OCI-LY7 (cell line): ENCODE results near the gene TBC1D21. TPM values are rescaled to one million over a fixed set of nuclear protein-coding genes. Genes with fewer than 3 reads are reported as not detected.

Source experiments
- BruUV-seq: library from RNA; stranded (reverse); fragments of 400-500 nt; replicated peaks from 2 replicates; lab custom pipeline; 2021; lab: Mats Ljungman, UMichigan
- CTCF ChIA-PET: fragments of 300-600 bp; sonication (Branson Sonifier 250); formaldehyde crosslinking; loops from one replicate; lab custom pipeline; 2022; ENCODE audit warnings: antibody characterized with exemption; ENCODE audit not compliant: unreplicated experiment; lab: Charles Lee
- POLR2A ChIA-PET: fragments of 300-600 bp; sonication (Branson Sonifier 250); formaldehyde crosslinking; loops from one replicate; lab custom pipeline; 2022; ENCODE audit warnings: antibody characterized with exemption; lab: Charles Lee
- DNase-seq: peaks from one replicate; pipeline ENCODE4 v3.0.0-alpha.2; 2015; ENCODE audit warnings: low spot score
- H2AFZ ChIP-seq: fragments of 200-600 bp; sonication (generic), shearing (Covaris generic); 2 replicates; pipeline ENCODE4 v1.6.1; 2014; ENCODE audit warnings: mild to moderate bottlenecking, antibody characterized with exemption, low read length, moderate library complexity
- H3K27ac ChIP-seq: fragments of 200-600 bp; sonication (generic); 2 replicates; pipeline ENCODE4 v1.5.1; 2014; ENCODE audit warnings: mixed run types, low read depth, mild to moderate bottlenecking, moderate library complexity, low read length, inconsistent platforms; ENCODE audit not compliant: poor library complexity, severe bottlenecking
- H3K36me3 ChIP-seq: fragments of 200-600 bp; sonication (generic); 2 replicates; pipeline ENCODE4 v1.6.1; 2014; ENCODE audit warnings: mild to moderate bottlenecking, antibody characterized with exemption, low read length, moderate library complexity, mixed read lengths; ENCODE audit not compliant: insufficient read depth
- H3K4me1 ChIP-seq: fragments of 200-600 bp; sonication (generic); 2 replicates; pipeline ENCODE4 v1.5.1; 2014; ENCODE audit warnings: mild to moderate bottlenecking, low read length; ENCODE audit not compliant: insufficient read depth, poor library complexity, severe bottlenecking
- H3K4me2 ChIP-seq: fragments of 200-600 bp; sonication (generic); 2 replicates; pipeline ENCODE4 v1.6.1; 2014; ENCODE audit warnings: mild to moderate bottlenecking, low read length
- H3K4me3 ChIP-seq: fragments of 200-600 bp; sonication (generic); 2 replicates; pipeline ENCODE4 v1.5.1; 2014; ENCODE audit warnings: mild to moderate bottlenecking, low read depth, low read length; ENCODE audit not compliant: poor library complexity, severe bottlenecking
- H3K79me2 ChIP-seq: fragments of 200-600 bp; sonication (generic); 2 replicates; pipeline ENCODE4 v1.6.1; 2016; ENCODE audit warnings: low read depth, mild to moderate bottlenecking, low read length, moderate library complexity, mixed read lengths; ENCODE audit not compliant: insufficient read depth
- H3K9me2 ChIP-seq: fragments of 200-600 bp; sonication (generic); 2 replicates; pipeline ENCODE4 v1.6.1; 2016; ENCODE audit warnings: mild to moderate bottlenecking, low read length, mixed read lengths; ENCODE audit not compliant: insufficient read depth
- H3K9me3 ChIP-seq: fragments of 200-600 bp; sonication (generic); 2 replicates; pipeline ENCODE4 v1.6.1; 2014; ENCODE audit warnings: mild to moderate bottlenecking, mixed run types, low read length, mixed read lengths
- H4K20me1 ChIP-seq: fragments of 200-600 bp; sonication (generic); 2 replicates; pipeline ENCODE4 v1.6.1; 2014; ENCODE audit warnings: mild to moderate bottlenecking, antibody characterized with exemption, low read length, moderate library complexity, mixed read lengths; ENCODE audit not compliant: insufficient read depth
- EZH2phosphoT487 ChIP-seq: fragments of 200-600 bp; sonication (generic); IDR thresholded peaks from 2 replicates; pipeline ENCODE4 v1.6.1; 2018; ENCODE audit warnings: low read depth, borderline replicate concordance, mild to moderate bottlenecking, mixed run types, antibody characterized with exemption, low read length, moderate library complexity, mixed read lengths
- intact Hi-C: fragments of 100-400 bp; cut with micrococcal nuclease; formaldehyde crosslinking; loops from one replicate; pipeline ENCODE4 v1.10.0; 2022; ENCODE audit not compliant: unreplicated experiment
- total RNA-seq, 2 experiments: library from RNA; depleted of rRNA in 1 of 2; stranded (reverse); fragments of >200 nt in 1 of 2; shearing (Covaris generic) in 1 of 2; gene quantifications; 2 replicates each; pipeline ENCODE4 v1.2.3, GENCODE V29; 2014 to 2022
- TF ChIP-seq, protein P1 (sequence below): fragments of 200-600 bp; sonication (generic); conservative IDR thresholded peaks from 2 replicates; pipeline ENCODE4 v1.5.1; 2014; ENCODE audit warnings: mild to moderate bottlenecking, antibody characterized with exemption, low read length, moderate library complexity, mixed read lengths

Gene TBC1D21
- total RNA-seq, 2 experiments from 2014 or later, result not detected

GRCh38 chr15:73879426-73879825 is 6.1 kb downstream of the TBC1D21 start:
- Histone ChIP-seq H3K27ac (no peak overlapping the region), H3K4me3 (no peak overlapping the region), H3K36me3 (no peaks in the 10 kb centered on the region), H3K9me3 (no peaks in the 10 kb centered on the region), H2AFZ (no peak overlapping the region), H3K4me2 (no peak overlapping the region), H4K20me1 (no peaks in the 10 kb centered on the region), H3K79me2 (no peaks in the 10 kb centered on the region), H3K9me2 (no peaks in the 10 kb centered on the region), H3K4me1 (no peaks in the 10 kb centered on the region)
- ChIA-PET CTCF (no interaction called here), POLR2A (interaction anchor here (0.6 kb wide), 1 partner anchor 1930 kb away, joined by 5 read pairs; no protein-coding TSS in a partner anchor)
- DNase-seq, result no peak
- intact Hi-C loops, result no loop called here
- no TSS peak for BruUV-seq
- TF ChIP-seq, protein P1, sequence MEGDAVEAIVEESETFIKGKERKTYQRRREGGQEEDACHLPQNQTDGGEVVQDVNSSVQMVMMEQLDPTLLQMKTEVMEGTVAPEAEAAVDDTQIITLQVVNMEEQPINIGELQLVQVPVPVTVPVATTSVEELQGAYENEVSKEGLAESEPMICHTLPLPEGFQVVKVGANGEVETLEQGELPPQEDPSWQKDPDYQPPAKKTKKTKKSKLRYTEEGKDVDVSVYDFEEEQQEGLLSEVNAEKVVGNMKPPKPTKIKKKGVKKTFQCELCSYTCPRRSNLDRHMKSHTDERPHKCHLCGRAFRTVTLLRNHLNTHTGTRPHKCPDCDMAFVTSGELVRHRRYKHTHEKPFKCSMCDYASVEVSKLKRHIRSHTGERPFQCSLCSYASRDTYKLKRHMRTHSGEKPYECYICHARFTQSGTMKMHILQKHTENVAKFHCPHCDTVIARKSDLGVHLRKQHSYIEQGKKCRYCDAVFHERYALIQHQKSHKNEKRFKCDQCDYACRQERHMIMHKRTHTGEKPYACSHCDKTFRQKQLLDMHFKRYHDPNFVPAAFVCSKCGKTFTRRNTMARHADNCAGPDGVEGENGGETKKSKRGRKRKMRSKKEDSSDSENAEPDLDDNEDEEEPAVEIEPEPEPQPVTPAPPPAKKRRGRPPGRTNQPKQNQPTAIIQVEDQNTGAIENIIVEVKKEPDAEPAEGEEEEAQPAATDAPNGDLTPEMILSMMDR, result no peak
- no peak for TF ChIP-seq EZH2phosphoT487

GRCh38 chr15:73881579-73882320 is 8.4 kb downstream of the TBC1D21 start:
- BruUV-seq, result no TSS peak
- H3K9me2 ChIP-seq, result no peaks in the 10 kb centered on the region
- ChIA-PET POLR2A (no interaction called here), CTCF (no interaction called here)
- H2AFZ ChIP-seq, result no peak overlapping the region
- no peaks in the 10 kb centered on the region for H3K4me1 ChIP-seq
- H3K4me3 ChIP-seq, result no peak overlapping the region
- no peak overlapping the region for H3K4me2 ChIP-seq
- TF ChIP-seq, protein P1, result no peak
- no peak for TF ChIP-seq EZH2phosphoT487
- no peak overlapping the region for H3K27ac ChIP-seq
- H3K9me3 ChIP-seq, result no peaks in the 10 kb centered on the region
- no peaks in the 10 kb centered on the region for H3K79me2 ChIP-seq
- no peaks in the 10 kb centered on the region for H4K20me1 ChIP-seq
- DNase-seq, result no peak
- no peaks in the 10 kb centered on the region for H3K36me3 ChIP-seq
- intact Hi-C loops, result no loop called here

DNA sequence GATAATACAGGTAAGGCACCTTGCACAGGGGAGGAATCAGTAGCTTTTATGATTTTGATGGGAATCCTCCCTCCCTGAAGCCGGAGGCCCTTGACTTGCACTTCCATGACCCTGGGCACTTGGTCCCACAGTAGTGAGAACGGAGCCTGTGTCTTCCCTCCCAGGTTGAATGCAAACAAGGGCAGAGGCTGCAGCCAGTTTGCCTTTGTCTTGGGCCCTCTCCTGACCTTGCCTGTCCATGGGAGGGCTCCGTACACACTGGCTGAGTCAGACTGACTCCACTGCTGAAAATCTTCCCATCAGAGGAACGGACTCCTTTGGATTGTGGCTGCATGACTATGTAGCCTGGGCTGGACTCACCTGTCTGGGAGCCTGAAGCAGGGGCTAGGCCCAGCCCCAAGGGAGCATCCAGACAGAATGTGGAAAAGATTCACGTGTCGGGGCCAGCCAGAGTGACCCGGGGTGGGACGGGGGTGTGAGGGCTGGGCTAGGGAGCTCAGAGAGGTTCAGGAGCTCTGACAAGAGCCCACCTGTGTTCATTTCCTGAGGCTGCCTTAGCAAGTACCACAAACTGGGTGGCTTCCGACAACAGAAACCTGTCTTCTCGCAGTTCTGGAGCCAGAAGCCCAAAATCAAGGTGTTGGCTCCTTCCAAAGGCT is 9.5 kb downstream of the TBC1D21 start:
- Histone ChIP-seq H3K4me2 (no peak overlapping the region), H4K20me1 (no peaks in the 10 kb centered on the region), H2AFZ (no peak overlapping the region), H3K4me1 (no peaks in the 10 kb centered on the region), H3K9me3 (no peaks in the 10 kb centered on the region), H3K79me2 (no peaks in the 10 kb centered on the region), H3K27ac (no peak overlapping the region), H3K4me3 (no peak overlapping the region), H3K9me2 (no peaks in the 10 kb centered on the region), H3K36me3 (no peaks in the 10 kb centered on the region)
- DNase-seq, result no peak
- no TSS peak for BruUV-seq
- ChIA-PET CTCF (no interaction called here), POLR2A (no interaction called here)
- TF ChIP-seq EZH2phosphoT487, result no peak
- TF ChIP-seq, protein P1, result no peak
- intact Hi-C loops, result no loop called here
